HepG2 (cell line): ENCODE data around the gene CTF1. TPM values are rescaled to one million over a fixed set of nuclear protein-coding genes. Genes with fewer than 3 reads are reported as not detected.

Experiments
- CCAR2 ChIP-seq: fragments of 200-400 bp; formaldehyde crosslinking; optimal IDR thresholded peaks from 2 replicates; pipeline ENCODE3; 2018; ENCODE audit warnings: low read depth, mild to moderate bottlenecking, low read length, moderate library complexity
- CENPBD1 ChIP-seq: sonication (generic); formaldehyde crosslinking; IDR thresholded peaks from 2 replicates; pipeline ENCODE4 v1.8.0; 2022; ENCODE audit warnings: missing genetic modification reagents, low read depth, mild to moderate bottlenecking, borderline replicate concordance
- CERS6 ChIP-seq: sonication (generic); formaldehyde crosslinking; IDR thresholded peaks from 2 replicates; pipeline ENCODE4 v1.5.0; 2020; ENCODE audit warnings: missing genetic modification reagents
- ERF ChIP-seq: IDR thresholded peaks from 2 replicates; pipeline ENCODE4 v1.6.1; 2018; ENCODE audit warnings: missing biosample characterization, missing genetic modification reagents
- ESRRA ChIP-seq: sonication (generic); formaldehyde crosslinking; IDR thresholded peaks from 2 replicates; pipeline ENCODE4 v1.5.1; 2020; ENCODE audit warnings: mild to moderate bottlenecking, low read depth, missing genetic modification reagents
- FOXJ3 ChIP-seq: sonication (generic); formaldehyde crosslinking; IDR thresholded peaks from 2 replicates; pipeline ENCODE4 v1.4.0; 2020; ENCODE audit warnings: missing genetic modification reagents, mild to moderate bottlenecking, borderline replicate concordance
- FOXO1 ChIP-seq: sonication (generic); formaldehyde crosslinking; IDR thresholded peaks from 2 replicates; pipeline ENCODE4 v1.4.0; 2020; ENCODE audit warnings: missing genetic modification reagents
- GATAD1 ChIP-seq: IDR thresholded peaks from 2 replicates; pipeline ENCODE4 v1.6.1; 2016; ENCODE audit warnings: missing genetic modification reagents, missing compliant biosample characterization
- HCFC1 ChIP-seq: fragments of 150-350 bp; IDR thresholded peaks from 2 replicates; pipeline ENCODE4 v1.6.1; 2014; ENCODE audit warnings: low read depth, low read length
- HOXA3 ChIP-seq: sonication (generic); formaldehyde crosslinking; IDR thresholded peaks from 2 replicates; pipeline ENCODE4 v1.5.0; 2020; ENCODE audit warnings: missing genetic modification reagents
- HOXD1 ChIP-seq: sonication (generic); formaldehyde crosslinking; IDR thresholded peaks from 2 replicates; pipeline ENCODE4 v1.5.0; 2020; ENCODE audit warnings: missing genetic modification reagents
- MED13 ChIP-seq: sonication (generic); formaldehyde crosslinking; IDR thresholded peaks from 2 replicates; pipeline ENCODE4 v1.5.0; 2020; ENCODE audit warnings: missing genetic modification reagents
- MED8 ChIP-seq: sonication (generic); formaldehyde crosslinking; IDR thresholded peaks from 2 replicates; pipeline ENCODE4 v1.8.1; 2023; ENCODE audit warnings: mild to moderate bottlenecking, missing genetic modification reagents; ENCODE audit not compliant: insufficient replicate concordance
- MLX ChIP-seq: IDR thresholded peaks from 2 replicates; pipeline ENCODE4 v1.6.1; 2016
- NFKBIZ ChIP-seq: IDR thresholded peaks from 2 replicates; pipeline ENCODE4 v1.6.1; 2018; ENCODE audit warnings: missing genetic modification reagents, missing compliant biosample characterization
- ZNF121 ChIP-seq: sonication (generic); formaldehyde crosslinking; IDR thresholded peaks from 2 replicates; pipeline ENCODE4 v1.5.0; 2020; ENCODE audit warnings: mild to moderate bottlenecking, missing genetic modification reagents
- ZNF207 ChIP-seq: fragments of 450-650 bp; IDR thresholded peaks from 2 replicates; pipeline ENCODE4 v1.6.1; 2016; ENCODE audit warnings: antibody characterized with exemption, borderline replicate concordance
- ZNF253 ChIP-seq: sonication (generic); formaldehyde crosslinking; IDR thresholded peaks from 2 replicates; pipeline ENCODE4 v1.8.0; 2022; ENCODE audit warnings: mild to moderate bottlenecking, missing genetic modification reagents, borderline replicate concordance
- ZNF276 ChIP-seq: sonication (generic); formaldehyde crosslinking; IDR thresholded peaks from 2 replicates; pipeline ENCODE4 v1.4.0; 2020; ENCODE audit warnings: mild to moderate bottlenecking, low read depth, missing genetic modification reagents
- ZNF282 ChIP-seq: fragments of 450-650 bp; IDR thresholded peaks from 2 replicates; pipeline ENCODE4 v1.6.1; 2018; ENCODE audit not compliant: partially characterized antibody
- ZNF503 ChIP-seq: sonication (generic); formaldehyde crosslinking; IDR thresholded peaks from 2 replicates; pipeline ENCODE4 v1.4.0; 2020; ENCODE audit warnings: missing genetic modification reagents
- ZNF597 ChIP-seq: sonication (generic); formaldehyde crosslinking; IDR thresholded peaks from 2 replicates; pipeline ENCODE4 v1.5.0; 2020; ENCODE audit warnings: missing genetic modification reagents
- ZNF737 ChIP-seq: sonication (generic); formaldehyde crosslinking; IDR thresholded peaks from 2 replicates; pipeline ENCODE4 v1.5.0; 2020; ENCODE audit warnings: missing genetic modification reagents, mild to moderate bottlenecking, borderline replicate concordance
- ZNF777 ChIP-seq: sonication (generic); formaldehyde crosslinking; IDR thresholded peaks from 2 replicates; pipeline ENCODE4 v1.4.0; 2020; ENCODE audit warnings: missing genetic modification reagents
- polyA plus RNA-seq, 8 experiments: library from polyadenylated mRNA; depleted of rRNA in 3 of 8; stranded (reverse) in 7 of 8; unstranded in 1 of 8; fragments of >200 nt; fragmentation: Illumina TruSeq in 4 of 8; extraction: Trizol in 4 of 8; gene quantifications; 2 replicates each; pipeline versions ENCODE4 v1.2.1 to v1.2.3, GENCODE V29; 2011 to 2016; ENCODE audit warnings: low read depth in 4 of 8, missing spikeins in 1 of 8, mixed read lengths in 1 of 8; ENCODE audit not compliant: insufficient read depth in 1 of 8
- total RNA-seq, 5 experiments: library from RNA; depleted of rRNA; stranded (reverse); fragments of >200 nt; fragmentation: Illumina TruSeq; extraction: Trizol; gene quantifications; 2 replicates each; pipeline ENCODE4 v1.2.3, GENCODE V29; 2016; ENCODE audit warnings: low read depth in 1 of 5

The CTF1 gene
- total and polyA plus RNA-seq, 2 of the 13 experiments (the other 11 are each of a cell fraction or from before 2014, with no cell fraction given), result 0.13 to 1.8 TPM

- TF ChIP-seq MED8 (CRISPR knock-in tag) (no peak), MED13 (no peak; the same call in 1 of the 2 replicates), ERF (peak; percentile 75), ZNF121 (no peak), ZNF276 (CRISPR knock-in tag) (no peak), ZNF777 (CRISPR knock-in tag) (peak; percentile 44; the same call in 1 of the 2 replicates), ZNF737 (no peak), CCAR2 (no peak), HOXA3 (CRISPR knock-in tag) (peak; percentile 99), FOXJ3 (peak; percentile 43; the same call in 1 of the 2 replicates), GATAD1 (CRISPR knock-in tag) (peak; percentile 87), ZNF282 (no peak), MLX (CRISPR knock-in tag) (no peak), HOXD1 (peak; percentile 68; the same call in 1 of the 2 replicates), ZNF597 (CRISPR knock-in tag) (no peak), HCFC1 (peak; percentile 98), ZNF503 (peak; percentile 41), ZNF253 (CRISPR knock-in tag) (no peak), FOXO1 (CRISPR knock-in tag) (no peak), ZNF207 (no peak), CENPBD1 (CRISPR knock-in tag) (no peak), CERS6 (no peak), NFKBIZ (0 out of 2 replicates have a peak, but pooled peaks have one; percentile 1), ESRRA (0 out of 2 replicates have a peak, but pooled peaks have one; percentile 18)
These were observed 26.1 kb downstream of the CTF1 start (continued) for GRCh38 chr16:30922420-30922959.
